Spleen (tissue), 7 donors: Measurements from ENCODE around the gene MCTP1.

Source experiments
- CTCF ChIP-seq, 11 experiments: fragments of 200-600 bp in 7 of 11; fragments of 450-650 bp in 4 of 11; sonication (generic) in 4 of 11; IDR thresholded peaks in 8 of 11; conservative IDR thresholded peaks in 3 of 11; 1 replicate in 7 of 11; 2 replicates in 4 of 11; pipeline versions ENCODE4 v1.4.0 to v1.8.0; 2016 to 2021; ENCODE audit warnings: antibody characterized with exemption in 11 of 11, inconsistent platforms in 4 of 11, mild to moderate bottlenecking in 1 of 11
- POLR2A ChIP-seq, 3 donors: fragments of 450-650 bp; IDR thresholded peaks; one replicate each; pipeline ENCODE4 v1.5.1; 2017; ENCODE audit warnings: antibody characterized with exemption in 3 of 3, mild to moderate bottlenecking in 1 of 3
- POLR2AphosphoS5 ChIP-seq, 3 donors: sonication (generic); formaldehyde crosslinking; IDR thresholded peaks; one replicate each; pipeline ENCODE4 v1.5.1; 2017; ENCODE audit warnings: antibody characterized with exemption in 3 of 3
- donor health status: DM: no; HTN: no; CAD: no; lungs with moderate emphysema.
- donor health status: DM: no; HTN: no; CAD: no.
- donor health status: DM: no; HTN: no; CAD: no.

- no peak for TF ChIP-seq CTCF (IDR thresholded peaks at IDR 0.05 in 8 of 11, conservative IDR thresholded peaks at IDR 0.05 in 3 of 11)
- no peak for TF ChIP-seq POLR2A (IDR thresholded peaks at IDR 0.05)
- no peak for TF ChIP-seq POLR2AphosphoS5 (IDR thresholded peaks at IDR 0.05)
These were observed 242.9 kb downstream of the MCTP1 start for GRCh38 chr5:95042037-95042436.
